HepG2 (cell line): ENCODE results near the gene ZBTB20. TPM values are rescaled to one million over a fixed set of nuclear protein-coding genes. Genes with fewer than 3 reads are reported as not detected.

ENCODE experiments used
- AGO1 ChIP-seq: fragments of 200-400 bp; formaldehyde crosslinking; IDR thresholded peaks from 2 replicates; pipeline ENCODE4 v1.6.1; 2017; ENCODE audit warnings: mild to moderate bottlenecking, low read depth, low read length, moderate library complexity; ENCODE audit not compliant: poor library complexity, severe bottlenecking
- ATAD3A ChIP-seq: sonication (generic); formaldehyde crosslinking; IDR thresholded peaks from 2 replicates; pipeline ENCODE4 v1.4.0; 2020; ENCODE audit warnings: missing genetic modification reagents
- BCL6 ChIP-seq: IDR thresholded peaks from 2 replicates; pipeline ENCODE4 v1.6.1; 2016; ENCODE audit warnings: missing genetic modification reagents, missing compliant biosample characterization
- BCLAF1 ChIP-seq: fragments of 450-650 bp; IDR thresholded peaks from 2 replicates; pipeline ENCODE4 v1.6.1; 2017; ENCODE audit warnings: mild to moderate bottlenecking
- BORCS8-MEF2B ChIP-seq: sonication (generic); formaldehyde crosslinking; IDR thresholded peaks from 2 replicates; pipeline ENCODE4 v1.8.0; 2022; ENCODE audit warnings: mild to moderate bottlenecking, missing genetic modification reagents
- CTCF ChIP-seq: sonication (generic); formaldehyde crosslinking; IDR thresholded peaks from 2 replicates; pipeline ENCODE4 v1.5.0; 2020; ENCODE audit warnings: mild to moderate bottlenecking, missing genetic modification reagents, moderate library complexity
- KLF6 ChIP-seq: IDR thresholded peaks from 2 replicates; pipeline ENCODE4 v1.8.0; 2016; ENCODE audit warnings: missing biosample characterization, missing genetic modification reagents
- NKX3-1 ChIP-seq: sonication (generic); formaldehyde crosslinking; IDR thresholded peaks from 2 replicates; pipeline ENCODE4 v1.5.0; 2020; ENCODE audit warnings: missing genetic modification reagents
- NR2F6 ChIP-seq, 2 experiments: IDR thresholded peaks; 2 replicates each; pipeline ENCODE4 v1.6.1; 2016; ENCODE audit warnings: antibody characterized with exemption in 1 of 2, mild to moderate bottlenecking in 1 of 2
- NRL ChIP-seq: sonication (generic); formaldehyde crosslinking; IDR thresholded peaks from 2 replicates; pipeline ENCODE4 v1.5.0; 2020; ENCODE audit warnings: missing genetic modification reagents, mild to moderate bottlenecking, moderate library complexity, borderline replicate concordance
- POGZ ChIP-seq: sonication (generic); formaldehyde crosslinking; IDR thresholded peaks from 2 replicates; pipeline ENCODE4 v1.4.0; 2020; ENCODE audit warnings: mild to moderate bottlenecking, missing genetic modification reagents
- PREB ChIP-seq: sonication (generic); formaldehyde crosslinking; IDR thresholded peaks from 2 replicates; pipeline ENCODE4 v1.4.0; 2020; ENCODE audit warnings: missing genetic modification reagents
- RERE ChIP-seq: IDR thresholded peaks from 2 replicates; pipeline ENCODE4 v1.6.1; 2016; ENCODE audit warnings: low read depth, missing genetic modification reagents, missing compliant biosample characterization
- SIX4 ChIP-seq: sonication (generic); formaldehyde crosslinking; IDR thresholded peaks from 2 replicates; pipeline ENCODE4 v1.4.0; 2020; ENCODE audit warnings: missing genetic modification reagents
- TEF ChIP-seq: sonication (generic); formaldehyde crosslinking; IDR thresholded peaks from 2 replicates; pipeline ENCODE4 v1.5.0; 2020; ENCODE audit warnings: missing genetic modification reagents
- ZFP91 ChIP-seq: sonication (generic); formaldehyde crosslinking; IDR thresholded peaks from 2 replicates; pipeline ENCODE4 v1.9.0; 2022; ENCODE audit warnings: missing genetic modification reagents, mild to moderate bottlenecking, borderline replicate concordance
- ZNF644 ChIP-seq: IDR thresholded peaks from 2 replicates; pipeline ENCODE4 v1.6.1; 2016; ENCODE audit warnings: low read depth
- polyA plus RNA-seq, 8 experiments: library from polyadenylated mRNA; depleted of rRNA in 3 of 8; stranded (reverse) in 7 of 8; unstranded in 1 of 8; fragments of >200 nt; fragmentation: Illumina TruSeq in 4 of 8; extraction: Trizol in 4 of 8; gene quantifications; 2 replicates each; pipeline versions ENCODE4 v1.2.1 to v1.2.3, GENCODE V29; 2011 to 2016; ENCODE audit warnings: low read depth in 4 of 8, missing spikeins in 1 of 8, mixed read lengths in 1 of 8; ENCODE audit not compliant: insufficient read depth in 1 of 8
- total RNA-seq, 5 experiments: library from RNA; depleted of rRNA; stranded (reverse); fragments of >200 nt; fragmentation: Illumina TruSeq; extraction: Trizol; gene quantifications; 2 replicates each; pipeline ENCODE4 v1.2.3, GENCODE V29; 2016; ENCODE audit warnings: low read depth in 1 of 5

The ZBTB20 gene
- total and polyA plus RNA-seq, 2 of the 13 experiments (the other 11 are each of a cell fraction or from before 2014, with no cell fraction given): 1.9 to 8.8 TPM

GRCh38 chr3:114496874-114497273 lies 650.2 kb downstream of the ZBTB20 start (continued):
- no peak for TF ChIP-seq RERE (CRISPR knock-in tag)
- TF ChIP-seq ZFP91 (CRISPR knock-in tag): no peak
- no peak for TF ChIP-seq NRL (CRISPR knock-in tag)
- peak; percentile 97 for TF ChIP-seq SIX4 (CRISPR knock-in tag)
- TF ChIP-seq PREB (CRISPR knock-in tag): no peak
- TF ChIP-seq BCLAF1: no peak
- TF ChIP-seq POGZ (CRISPR knock-in tag): peak; percentile 73
- no peak for TF ChIP-seq ATAD3A (CRISPR knock-in tag)
- TF ChIP-seq ZNF644 (CRISPR knock-in tag): 0 out of 2 replicates have a peak, but pooled peaks have one; percentile 35
- TF ChIP-seq BCL6 (CRISPR knock-in tag): peak; percentile 95
- TF ChIP-seq NR2F6 (IDR thresholded peaks at IDR 0.05): peak; percentile 80; the same call in 1 of the 2 replicates
- peak; percentile 72 for TF ChIP-seq NR2F6 (CRISPR knock-in tag; IDR thresholded peaks at IDR 0.05)
- TF ChIP-seq AGO1: no peak
- no peak for TF ChIP-seq NKX3-1 (CRISPR knock-in tag)
- no peak for TF ChIP-seq BORCS8-MEF2B
- peak; percentile 41 for TF ChIP-seq CTCF (CRISPR knock-in tag)
- 0 out of 2 replicates have a peak, but pooled peaks have one; percentile 38 for TF ChIP-seq TEF (CRISPR knock-in tag)
- no peak for TF ChIP-seq KLF6 (CRISPR knock-in tag)
